COLO829 (cell line): ENCODE measurements around the gene C16orf54.
"Not testable (repeated sequence)": the region's sequence is repeated elsewhere in the genome, so short reads cannot be mapped to it uniquely, and the experiment has no call there.

ENCODE experiments used
- DNase-seq: peaks from one replicate; pipeline ENCODE4 v3.0.0; 2012; ENCODE audit warnings: low spot score

C16orf54 gene

DNA sequence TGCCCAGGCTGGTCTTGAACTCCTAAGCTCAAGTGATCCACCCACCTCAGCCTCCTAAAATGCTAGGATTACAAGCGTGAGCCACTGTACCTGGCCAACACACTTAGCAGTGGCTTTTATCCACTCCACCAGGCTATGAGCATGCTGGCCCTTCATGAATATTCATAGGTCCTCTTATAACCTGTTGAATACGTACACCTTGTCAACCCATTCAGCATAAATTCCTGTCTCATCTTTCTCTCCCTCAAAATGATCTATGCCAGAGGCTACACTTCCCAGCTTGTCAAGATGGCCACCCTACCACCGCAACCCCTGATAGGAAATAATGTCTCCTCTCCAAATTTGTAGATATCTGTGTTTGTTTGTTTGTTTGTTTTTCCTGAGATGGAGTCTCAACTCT is 21.3 kb upstream of the C16orf54 start:
- no peak for DNase-seq

DNA sequence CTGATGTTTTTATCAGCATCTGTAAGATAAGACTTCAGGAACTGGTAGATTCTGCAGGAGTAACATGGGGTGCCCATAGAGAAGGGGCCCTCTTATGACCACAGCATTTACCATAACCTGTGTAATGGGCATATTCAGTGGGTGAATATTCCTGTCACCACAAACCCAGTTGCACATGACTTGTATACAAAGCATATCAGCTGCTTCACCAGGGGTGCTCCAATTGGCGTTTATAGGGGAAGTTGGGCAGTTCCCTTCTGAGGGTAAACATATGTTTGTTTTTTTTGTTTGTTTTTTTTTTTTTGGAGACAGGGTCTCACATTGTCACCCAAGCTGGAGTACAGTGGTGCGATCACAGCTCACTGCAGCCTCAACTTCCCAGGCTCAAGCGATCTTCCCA is 20.8 kb upstream of the C16orf54 start:
- DNase-seq: no peak

DNA sequence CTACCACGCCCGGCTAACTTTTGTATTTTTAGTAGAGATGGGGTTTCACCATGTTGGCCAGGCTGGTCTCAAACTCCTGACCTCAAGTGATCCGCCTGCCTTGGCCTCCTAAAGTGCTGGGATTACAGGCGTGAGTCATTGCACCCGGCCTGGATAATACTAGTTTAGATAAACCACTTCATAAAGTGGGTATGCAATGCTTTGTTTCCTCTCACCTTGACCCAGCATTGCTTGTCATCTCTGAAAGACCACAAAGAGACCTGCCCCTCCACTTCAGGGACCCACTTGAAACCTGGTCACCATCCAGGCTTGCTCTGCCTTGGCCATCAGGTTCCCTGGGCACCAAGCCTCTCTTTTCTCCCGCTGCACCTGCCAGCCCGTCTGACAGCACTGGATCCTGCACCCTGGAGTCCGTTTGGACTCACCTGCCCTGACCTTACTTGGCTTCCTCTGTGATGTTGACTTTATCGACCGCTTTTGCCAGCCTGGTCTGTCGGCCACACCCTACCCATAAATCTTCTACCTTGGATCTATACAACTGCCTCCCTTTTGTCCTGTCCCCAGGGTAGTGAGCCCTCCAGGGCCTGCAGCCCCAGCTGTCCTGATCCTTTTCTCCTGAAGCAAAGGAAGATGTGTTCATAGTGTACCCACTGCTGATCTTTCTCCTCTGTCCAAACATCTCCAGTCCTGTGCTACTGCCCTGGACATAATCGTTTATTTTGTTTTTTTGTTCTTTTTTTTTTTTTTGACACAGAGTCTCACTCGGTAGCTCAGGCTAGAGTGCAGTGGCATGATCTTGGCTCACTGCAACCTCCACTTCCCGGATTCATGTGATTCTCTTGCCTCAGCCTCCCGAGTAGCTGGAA is 19.6 kb upstream of the C16orf54 start:
- no peak for DNase-seq

DNA sequence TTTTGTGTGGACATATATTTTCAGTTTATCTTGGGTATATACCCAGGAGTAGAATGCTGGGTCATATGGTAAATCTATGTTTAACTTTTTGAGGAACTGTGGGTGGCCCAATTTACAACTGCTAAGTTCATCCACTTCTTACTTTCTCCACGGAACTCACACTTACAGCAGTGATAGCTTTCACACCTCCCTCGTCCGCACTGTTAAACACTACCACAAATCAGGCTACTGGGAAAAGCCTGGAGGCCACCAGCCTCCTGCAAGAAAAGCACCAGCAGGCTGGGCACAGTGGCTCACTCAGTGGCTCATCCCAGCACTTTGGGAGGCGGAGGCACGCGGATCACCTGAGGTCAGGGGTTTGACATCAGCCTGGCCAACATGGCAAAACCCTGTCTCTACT is 17.5 kb upstream of the C16orf54 start:
- DNase-seq: no peak

DNA sequence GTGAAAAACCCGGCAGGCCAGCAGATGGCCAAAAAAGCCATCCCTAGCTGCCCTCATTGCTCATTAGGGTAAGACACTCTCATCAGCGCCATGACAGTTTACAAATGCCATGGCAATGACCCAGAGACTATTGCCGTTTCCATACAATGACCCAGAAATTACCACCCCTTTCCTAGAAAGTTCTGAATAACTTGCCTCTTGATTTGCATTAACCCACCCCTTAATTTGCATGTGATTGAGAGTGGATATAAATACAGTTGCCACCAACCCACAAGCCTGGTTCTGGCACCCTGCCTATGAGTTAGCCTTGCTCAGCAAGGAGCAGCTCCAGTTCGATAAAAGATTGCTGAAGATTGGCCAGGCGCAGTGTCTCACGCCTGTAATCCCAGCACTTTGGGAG is 16.1 kb upstream of the C16orf54 start:
- DNase-seq: no peak

DNA sequence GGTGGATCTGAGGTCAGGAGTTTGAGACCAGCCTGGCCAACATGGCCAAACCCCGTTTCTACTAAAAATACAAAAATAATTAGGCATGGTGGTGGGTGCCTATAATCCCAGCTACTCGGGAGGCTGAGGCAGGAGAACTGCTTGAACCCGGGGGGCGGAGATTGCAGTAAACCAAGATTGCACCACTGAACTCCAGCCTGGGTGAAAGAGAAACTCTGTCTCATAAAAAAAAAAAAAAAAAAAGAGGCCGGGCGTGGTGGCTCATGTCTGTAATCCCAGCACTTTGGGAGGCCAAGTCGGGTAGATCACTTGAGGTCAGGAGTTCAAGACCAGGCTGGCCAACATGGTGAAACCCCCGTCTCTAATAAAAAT is 15.5 kb upstream of the C16orf54 start:
- DNase-seq: not testable (repeated sequence)

DNA sequence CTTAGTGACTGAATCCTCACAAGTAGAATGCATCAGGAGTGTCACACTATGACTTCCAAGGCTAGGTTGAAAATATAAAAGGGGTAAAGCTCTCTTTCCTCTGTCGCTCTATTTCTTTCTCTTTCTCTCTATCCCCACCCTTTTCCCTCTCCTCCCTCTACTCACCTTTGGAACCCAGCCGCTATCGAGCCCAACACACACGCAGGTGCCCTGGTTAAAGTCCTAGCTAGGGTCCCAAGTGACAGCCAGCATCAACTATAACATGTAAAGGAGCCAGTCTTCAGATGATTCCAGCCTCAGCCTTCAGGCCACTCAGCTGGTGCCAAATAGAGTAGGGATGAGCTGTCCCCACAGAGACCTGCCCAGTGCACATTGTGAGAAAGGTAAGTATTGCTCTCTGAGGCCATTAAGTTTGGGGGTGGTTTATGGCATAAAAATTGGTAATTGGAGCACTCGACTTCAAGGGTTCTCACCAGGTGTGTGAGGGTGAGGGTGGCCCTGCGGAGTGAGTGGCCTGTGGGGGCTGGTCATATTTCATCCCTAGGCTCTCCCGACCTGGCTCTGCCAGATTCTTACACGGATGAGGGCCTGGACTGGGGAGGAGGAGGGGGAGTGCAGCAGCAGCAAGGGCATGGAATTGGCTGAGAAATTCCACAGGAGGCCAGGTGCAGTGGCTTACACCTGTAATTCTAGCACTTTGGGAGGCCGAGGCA is 14.9 kb upstream of the C16orf54 start:
- DNase-seq: no peak

DNA sequence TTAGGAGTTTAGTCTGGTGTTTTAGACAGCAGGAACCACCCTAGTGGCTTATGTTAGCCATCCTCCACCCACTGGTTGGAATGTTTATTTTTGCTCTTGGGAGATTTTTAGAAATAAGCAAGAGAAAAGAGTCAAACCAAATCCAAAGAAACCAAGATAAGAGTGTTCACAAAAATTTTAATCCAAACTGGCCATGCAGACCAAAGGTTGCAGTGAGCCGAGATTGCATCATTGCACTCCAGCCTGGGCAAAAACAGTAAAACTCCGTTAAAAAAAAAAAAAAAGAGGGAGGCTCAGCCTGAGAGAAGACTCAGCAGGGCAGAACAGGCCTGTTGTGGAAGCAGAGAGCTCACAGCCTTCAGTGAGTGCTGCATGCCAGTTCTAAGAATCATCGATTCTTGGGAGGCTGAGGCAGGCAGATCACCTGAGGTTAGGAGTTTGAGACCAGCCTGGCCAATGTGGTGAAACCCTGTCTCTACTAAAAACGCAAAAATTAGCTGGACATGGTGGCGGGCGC is 12.2 kb upstream of the C16orf54 start:
- no peak for DNase-seq

DNA sequence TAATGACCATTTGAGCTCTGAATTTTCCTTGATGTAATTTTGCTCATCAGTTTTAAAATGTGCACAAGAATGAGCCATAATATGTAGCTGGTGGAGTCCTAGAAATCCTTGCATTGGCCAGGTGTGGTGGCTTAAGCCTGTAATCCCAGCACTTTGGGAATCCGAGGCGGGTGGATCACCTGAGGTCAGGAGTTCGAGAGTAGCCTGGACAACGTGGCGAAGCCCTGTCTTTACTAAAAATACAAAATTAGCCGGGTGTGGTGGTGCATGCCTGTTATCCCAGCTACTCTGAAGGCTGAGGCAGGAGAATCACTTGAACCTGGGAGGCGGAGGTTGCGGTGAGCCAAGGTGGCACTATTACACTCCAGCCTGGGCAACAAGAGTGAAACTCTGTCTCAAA is 11.3 kb upstream of the C16orf54 start:
- DNase-seq: not testable (repeated sequence)

DNA sequence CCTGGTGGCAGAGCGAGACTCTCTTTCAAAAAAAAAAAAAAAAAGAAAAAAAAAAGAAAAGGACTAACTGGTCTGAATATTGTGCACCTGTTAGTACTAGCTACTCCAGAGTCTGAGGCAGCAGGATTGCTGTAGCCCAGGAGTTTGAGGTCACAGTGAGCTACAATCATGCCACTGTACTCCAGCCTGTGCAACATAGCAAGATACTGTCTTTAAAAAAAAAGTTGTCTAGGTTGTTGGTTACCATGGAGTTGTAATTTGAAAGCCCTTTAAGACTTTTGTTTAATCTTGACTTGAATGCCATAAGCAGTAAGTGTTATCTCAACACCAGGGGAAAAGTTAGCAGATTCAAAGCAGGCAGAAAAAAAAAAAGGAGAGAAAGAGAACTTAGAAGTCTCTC is 10.9 kb upstream of the C16orf54 start:
- DNase-seq: no peak

DNA sequence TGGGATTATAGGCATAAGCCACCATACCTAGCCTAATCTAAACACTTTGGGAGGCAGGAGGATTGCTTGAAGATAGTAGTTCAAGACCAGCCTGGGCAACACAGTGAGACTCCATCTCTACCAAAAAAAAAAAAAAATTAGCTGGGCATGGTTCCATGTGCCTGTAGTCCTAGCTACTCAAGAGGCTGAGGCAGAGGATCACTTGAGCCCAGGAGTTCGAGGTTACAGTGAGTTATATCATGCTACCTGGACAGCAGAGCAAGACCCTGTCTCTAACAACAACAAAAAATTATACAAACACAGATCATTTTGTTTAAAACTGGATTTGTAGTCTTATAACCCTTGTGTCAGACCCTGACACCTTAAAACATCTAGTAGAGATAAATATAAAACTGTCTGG is 7.7 kb upstream of the C16orf54 start:
- DNase-seq: no peak

DNA sequence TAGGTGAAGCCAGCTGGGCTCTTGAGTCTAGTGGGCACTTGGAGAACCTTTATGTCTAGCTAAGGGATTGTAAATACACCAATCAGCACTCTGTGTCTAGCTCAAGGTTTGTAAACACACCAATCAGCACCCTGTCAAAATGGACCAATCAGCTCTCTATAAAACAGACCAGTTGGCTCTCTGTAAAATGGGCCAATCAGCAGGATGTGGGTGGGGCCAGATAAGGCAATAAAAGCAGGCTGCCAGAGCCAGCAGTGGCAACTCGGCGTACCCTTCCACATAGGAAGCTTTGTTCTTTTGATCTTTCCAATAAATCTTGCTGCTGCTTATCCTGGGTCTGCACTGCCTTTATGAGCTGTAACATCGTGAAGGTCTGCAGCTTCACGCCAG is 3.0 kb upstream of the C16orf54 start:
- DNase-seq: not testable (repeated sequence)

DNA sequence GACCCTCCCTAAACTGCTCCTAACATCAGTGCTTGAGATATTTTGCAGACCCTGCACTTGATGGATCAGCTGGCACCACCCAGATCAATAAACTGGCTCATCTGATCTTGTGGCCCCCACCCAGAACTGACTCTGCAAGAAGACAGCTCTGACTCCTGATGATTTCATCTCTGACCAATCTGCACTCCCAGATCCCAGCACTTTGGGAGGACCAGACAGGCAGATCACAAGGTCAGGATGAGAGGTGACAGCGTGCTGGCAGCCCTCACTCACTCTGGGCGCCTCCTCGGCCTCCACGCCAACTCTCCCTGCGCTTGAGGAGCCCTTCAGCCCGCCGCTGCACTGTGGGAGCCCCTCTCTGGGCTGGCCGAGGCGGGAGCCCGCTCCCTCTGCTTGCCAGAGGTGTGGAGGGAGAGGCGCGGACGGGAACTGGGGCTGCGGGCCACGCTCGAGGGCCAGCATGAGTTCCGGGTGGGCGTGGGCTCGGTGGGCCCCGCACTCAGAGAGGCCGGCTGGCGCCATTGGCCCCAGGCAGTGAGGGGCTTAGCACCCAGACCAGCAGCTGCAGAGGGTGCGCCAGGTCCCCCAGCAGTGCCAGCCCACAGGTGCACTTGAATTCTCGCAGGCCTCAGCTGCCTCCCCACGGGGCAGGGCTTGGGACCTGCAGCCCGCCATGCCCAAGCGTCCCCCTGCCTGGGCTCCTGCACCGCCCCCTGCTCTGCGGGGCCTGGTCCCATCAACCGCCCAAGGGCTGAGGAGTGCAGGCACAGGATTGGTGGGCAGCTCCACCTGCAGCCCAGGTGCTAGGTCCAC is 2.4 kb upstream of the C16orf54 start:
- DNase-seq: no peak

DNA sequence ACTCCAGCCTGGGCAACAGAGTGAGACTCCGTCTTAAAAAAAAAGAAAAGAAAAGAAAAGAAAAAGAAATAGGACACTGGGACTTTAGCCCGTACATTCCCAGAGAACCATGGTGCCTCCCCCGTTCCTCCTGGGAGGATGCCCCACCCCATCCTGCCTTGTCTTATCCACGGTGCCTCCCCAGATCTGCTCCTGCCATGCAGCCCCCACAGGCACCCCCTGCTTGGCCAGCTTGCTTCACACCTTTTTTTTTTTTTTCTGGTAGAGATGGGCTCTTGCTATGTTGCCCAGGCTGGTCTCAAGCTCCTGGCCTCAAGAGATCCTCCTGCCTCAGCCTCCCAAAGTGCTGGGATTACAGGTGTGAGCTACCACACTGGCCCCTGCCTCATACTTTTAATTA is 728 bp upstream of the C16orf54 start:
- not testable (repeated sequence) for DNase-seq

DNA sequence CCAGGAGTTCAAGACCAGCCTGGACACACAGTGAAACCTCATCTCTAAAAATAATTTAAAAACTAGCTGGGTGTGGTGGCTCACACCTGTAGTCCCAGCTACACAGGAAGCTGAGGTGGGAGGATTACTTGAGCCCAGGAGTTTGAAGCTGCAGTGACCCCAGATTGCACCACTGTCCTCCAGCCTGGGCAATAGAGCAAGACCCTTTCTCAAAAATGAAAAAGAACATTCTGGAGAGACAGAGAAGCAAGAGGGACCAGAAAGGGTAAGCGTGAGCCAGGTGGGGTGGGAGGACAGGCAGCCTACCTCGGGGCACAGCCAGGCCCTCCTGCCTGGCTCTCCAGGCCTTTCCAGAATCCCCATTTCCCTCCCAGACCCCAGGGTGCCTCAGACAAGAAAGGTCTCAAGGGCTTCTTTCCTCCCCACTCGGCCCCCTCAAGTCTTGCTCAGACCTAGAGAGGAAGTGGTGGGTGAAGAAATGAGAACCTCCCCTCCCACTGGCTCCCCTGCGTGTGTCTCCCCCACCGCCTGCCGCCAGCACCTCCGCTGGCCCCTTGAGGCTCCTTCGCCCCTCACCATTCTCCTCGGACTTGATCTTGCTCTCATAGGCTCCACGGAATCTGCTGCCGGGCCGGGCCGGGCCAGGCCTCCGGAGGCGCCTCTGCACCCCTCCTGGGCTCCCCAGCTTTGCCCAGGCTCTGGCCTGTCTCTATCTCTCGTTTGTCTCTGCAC is 503 bp downstream of the C16orf54 start:
- DNase-seq: no peak

DNA sequence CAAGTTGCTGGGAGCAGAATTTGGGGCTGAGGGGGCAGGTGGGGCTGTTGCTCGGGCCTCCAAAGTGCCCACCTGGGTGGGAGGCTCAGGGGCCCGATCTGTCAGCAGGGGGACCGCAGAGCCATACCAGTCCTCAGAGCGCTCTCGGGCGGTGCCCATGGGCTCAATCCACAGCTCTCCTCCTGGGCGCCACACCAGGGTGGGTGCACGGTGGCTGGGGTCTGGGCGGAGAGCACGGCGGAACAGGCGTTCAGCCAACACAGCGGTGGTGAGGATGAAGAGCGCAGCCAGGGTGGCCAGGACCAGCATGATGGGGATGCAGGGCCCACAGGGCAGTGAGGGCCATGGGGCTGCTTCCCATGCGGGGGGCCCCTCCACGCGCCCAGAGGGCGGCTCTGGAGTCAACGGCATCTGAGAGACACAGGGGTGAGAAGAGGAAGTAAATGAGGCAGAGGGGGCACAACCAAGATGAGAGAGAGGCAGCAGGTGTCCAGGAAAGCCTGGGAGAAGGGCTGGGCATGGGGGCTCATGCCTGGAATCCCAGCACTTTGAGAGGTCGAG is 1.2 kb downstream of the C16orf54 start:
- no peak for DNase-seq

DNA sequence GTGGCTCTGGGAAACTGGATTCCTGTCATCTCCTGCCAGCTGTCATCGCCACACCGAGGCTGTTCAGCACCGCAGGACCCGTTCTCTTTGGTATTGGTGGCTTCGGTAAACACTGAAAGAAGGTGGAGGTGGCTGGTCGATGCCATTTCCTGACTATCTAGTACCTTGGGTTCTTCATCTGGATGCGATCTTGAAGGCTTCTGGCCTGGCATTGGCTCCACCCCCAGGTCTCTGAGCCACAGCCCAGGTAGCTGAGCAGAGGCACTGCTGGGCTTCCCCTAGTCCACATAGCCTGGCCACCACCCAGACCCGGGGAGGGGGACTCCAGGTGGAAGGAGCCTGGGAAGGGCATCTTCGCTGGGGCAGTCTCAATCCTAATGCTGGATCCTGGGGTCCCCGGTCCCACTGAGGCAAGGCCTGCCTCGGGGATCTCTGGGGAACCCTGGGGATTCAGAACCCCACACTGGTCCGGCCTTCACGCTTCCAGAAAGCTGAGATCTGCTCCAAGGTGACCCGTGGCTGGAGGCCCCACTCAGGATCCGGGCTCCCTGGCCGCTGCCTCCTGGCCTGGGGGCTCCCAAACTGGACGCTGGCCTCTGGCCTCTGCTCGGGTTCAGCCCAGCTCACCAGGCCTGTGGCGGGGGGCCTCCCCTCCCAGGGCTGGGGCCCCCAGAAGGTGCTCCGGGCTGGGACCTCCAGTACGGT is 1.8 kb downstream of the C16orf54 start:
- no peak for DNase-seq

DNA sequence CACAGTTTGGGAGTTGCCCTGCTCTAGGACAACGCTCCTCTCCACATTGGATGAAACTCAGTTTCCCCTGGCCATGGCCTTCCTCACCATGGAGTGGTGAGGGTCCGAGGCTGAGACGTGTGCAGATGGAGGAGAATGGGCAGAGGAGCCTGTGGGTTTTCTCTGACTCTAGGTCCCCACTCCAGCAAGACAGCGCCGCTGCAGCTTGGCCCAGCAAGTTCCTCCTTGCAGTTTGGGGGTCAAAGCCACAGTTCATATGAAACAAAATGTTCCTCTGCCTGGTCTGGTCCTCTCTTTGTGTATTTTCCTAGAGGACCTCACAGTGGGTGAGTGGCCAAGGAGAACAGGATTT is 2.3 kb downstream of the C16orf54 start:
- DNase-seq: no peak

DNA sequence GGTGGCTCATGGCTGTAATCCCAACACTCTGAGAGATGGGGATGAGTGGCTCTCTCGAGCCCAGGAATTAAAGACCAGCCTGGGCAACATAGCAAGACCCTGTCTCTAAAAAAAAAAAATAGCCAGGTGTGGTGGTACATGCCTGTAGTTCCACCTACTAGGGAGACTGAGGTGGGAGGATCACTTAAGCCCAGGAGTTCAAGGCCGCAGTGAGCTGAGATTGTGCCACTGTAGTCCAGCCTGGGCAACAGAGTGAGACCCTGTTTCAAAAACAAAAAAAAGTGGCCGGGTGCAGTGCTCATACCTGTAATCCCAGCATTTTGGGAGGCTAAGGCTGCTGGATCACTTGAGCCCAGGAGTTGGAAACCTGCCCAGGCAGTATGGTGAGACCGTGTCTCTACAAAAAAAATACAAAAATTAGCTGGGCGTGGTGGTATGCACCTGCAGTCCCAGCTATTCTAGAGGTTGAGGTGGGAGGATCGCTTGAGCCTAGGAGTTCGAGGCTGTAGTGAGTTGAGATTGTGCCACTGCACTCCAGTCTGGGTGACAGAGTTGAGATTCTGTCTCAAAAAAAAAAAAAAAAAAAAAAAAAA is 3.0 kb downstream of the C16orf54 start:
- no peak for DNase-seq

DNA sequence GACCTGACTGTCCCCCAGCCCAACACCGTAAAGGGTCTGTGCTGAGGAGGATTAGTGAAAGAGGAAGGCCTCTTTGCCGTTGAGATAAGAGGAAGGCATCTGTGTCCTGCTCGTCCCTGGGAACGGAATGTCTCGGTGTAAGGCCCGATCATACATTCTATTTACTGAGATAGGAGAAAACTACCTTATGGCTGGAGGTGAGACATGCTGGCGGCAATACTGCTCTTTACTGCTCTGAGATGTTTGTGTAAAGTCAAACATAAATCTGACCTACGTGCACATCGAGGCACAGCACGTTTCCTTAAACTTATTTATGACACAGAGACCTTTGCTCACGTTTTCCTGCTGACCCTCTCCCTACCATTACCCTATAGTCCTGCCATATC is 5.2 kb downstream of the C16orf54 start:
- not testable (repeated sequence) for DNase-seq
